GM19025 (cell line): ENCODE data around the gene ARL4C.
"Not testable (repeated sequence)": the region's sequence is repeated elsewhere in the genome, so short reads cannot be mapped to it uniquely, and the experiment has no call there.

Experiments used
- ATAC-seq: cut with Tn5 transposase; IDR thresholded peaks from one replicate; pipeline ENCODE4 v1.9.1; 2021; ENCODE audit warnings: mild to moderate bottlenecking, low read depth, moderate library complexity; ENCODE audit not compliant: unreplicated experiment

Gene ARL4C

DNA sequence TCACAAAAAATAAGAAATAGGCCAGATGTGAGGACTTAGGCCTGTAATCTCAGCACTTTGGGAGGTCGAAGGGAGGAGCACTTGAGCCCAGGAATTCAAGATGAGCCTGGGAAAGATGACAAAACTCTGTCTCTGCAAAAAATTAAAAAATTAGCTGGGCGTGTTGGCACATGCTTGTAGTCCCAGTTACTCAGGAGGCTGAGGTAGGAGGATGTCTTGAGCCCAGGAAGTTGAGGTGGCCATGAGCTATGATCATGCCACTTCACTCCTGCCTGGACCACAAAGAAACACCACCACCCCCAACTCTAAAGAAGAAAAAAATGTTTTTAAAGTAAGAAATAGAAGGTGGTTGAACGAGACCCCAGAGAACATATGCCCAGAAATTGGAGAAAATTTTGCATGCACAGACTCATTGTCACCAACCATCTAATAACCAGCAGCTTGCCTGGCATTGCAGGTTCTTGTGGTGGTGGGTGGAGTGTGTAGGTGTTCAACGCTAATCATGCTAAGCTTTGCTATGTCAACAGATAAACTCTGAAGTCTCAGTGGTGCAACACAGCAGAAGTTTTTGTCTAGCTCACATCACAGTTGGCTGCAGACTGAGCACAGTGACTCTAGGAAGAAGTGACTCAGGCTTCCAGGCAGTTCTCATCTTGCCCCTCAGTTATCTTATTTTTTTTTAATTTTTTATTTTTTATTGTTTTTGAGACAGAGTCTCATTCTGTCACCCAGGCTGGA, 18.6 kb downstream of the ARL4C start:
- ATAC-seq = no peak

DNA sequence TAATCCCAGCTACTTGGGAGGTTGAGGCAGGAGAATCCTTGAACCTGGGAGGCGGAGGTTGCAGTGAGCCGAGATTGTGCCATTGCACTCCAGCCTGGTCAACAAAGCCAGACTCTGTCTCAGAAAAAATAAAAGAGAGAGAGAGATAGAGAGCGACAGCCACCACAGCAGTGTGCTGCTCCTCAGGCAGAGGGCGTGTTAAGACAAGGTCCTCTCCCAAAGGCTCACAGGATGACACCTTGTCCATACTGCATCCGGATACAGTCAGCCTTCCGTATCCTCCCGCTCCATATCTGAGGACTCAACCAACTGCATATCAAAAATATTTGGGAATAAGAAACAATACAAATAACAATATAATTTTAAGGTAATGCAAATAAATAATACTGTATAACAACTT, 20.1 kb downstream of the ARL4C start:
- ATAC-seq = no peak

DNA sequence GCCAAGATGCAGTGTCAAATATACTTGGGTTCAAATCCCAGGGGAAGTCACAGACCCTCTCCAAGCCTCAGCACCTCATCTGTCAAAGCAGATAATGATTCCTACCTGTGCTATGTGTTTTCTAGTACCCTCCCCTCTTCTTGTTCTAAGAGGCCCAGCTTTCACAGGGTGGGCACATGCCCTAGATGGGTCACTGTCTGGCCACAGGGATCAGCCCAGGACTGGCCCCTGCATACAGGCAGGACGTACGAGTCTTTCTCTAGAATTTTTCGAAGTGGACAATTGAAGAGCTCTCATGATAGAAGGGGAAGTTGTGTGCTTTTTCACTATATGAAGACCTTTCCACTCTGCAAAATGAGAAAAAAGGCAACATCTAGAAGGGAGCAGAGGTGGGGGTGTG, 22.2 kb downstream of the ARL4C start:
- no peak for ATAC-seq

DNA sequence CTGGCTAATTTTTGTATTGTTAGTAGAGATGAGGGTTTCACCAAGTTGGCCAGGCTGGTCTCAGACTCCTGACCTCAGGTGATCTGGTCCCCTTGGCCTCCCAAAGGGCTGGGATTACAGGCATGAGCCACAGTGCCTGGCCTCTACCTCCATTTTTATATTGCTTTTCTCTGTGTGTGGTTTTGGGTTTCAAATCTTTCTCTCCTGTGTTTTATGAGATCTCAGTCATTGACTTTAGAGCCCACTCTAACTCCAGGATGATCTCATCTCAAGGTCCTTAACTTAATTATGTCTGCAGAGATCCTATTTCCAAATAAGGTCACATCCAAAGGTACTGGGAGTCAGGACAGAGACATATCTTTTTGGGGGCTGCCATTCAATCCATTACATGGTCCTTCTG, 24.7 kb downstream of the ARL4C start:
- ATAC-seq = no peak

DNA sequence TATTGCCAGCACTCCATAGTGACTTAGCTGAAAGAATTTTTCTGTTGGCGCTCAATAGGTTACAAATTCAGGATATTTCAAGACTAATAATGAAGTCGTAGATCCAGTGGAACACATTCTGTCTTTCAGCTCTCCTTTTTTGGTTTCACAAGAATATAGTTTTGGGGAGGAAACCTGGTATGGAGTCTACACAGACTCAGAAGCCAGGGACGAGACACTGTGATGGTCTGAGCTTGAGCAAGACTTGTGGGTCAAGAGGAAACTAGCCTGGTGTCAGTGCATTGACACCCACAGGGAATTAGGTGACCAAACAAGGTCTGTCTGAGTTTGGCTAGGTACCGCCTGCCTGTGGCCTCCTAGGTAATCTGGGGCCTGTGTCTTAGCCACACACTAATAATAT, 26.9 kb downstream of the ARL4C start:
- ATAC-seq = no peak

DNA sequence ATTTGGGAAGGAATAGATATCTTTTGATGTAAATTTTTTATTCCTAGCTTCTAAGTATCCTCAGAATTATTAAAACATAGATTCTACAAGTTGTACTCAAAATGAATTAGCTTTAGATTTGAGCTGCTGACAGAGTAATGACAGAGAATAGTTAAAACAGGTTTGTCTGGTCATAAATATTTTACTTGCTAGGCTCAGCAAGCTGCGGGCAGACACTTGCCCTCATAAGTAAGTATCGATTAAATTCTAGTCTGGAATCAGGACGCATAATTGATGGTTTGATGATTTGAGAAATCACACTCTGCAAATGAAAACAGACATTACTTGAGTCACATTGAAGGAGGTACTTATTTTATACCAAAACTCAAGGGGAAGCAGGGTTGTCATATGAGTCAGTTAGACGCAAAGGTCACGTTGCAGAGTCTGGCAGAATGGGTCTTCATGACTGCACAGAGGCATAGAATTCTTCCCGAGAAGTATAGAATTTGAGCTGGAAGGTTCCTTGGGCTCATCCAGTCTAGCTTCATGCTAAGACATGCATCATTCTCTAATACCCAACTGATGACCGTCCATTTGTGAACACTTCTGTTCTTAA, 27.5 kb downstream of the ARL4C start:
- no peak for ATAC-seq

DNA sequence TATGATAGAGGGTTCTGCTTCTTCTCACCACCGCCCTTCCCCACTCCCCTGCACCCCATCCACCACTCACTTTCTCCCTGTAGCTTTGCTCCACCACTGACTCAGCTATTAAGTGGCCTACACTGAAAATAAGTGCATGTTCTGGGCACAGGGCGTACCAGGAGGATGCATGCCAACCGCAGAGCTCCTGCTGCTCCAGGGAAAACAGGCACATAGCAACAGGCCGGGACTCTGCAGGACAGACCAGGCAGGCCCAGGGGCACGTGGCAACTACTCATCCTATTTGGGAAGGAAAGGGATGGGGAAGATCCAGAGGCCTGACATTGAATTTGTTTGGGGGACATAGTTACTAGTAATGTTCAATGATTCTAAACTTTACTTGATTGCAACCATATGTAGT, 28.4 kb downstream of the ARL4C start:
- ATAC-seq = no peak

DNA sequence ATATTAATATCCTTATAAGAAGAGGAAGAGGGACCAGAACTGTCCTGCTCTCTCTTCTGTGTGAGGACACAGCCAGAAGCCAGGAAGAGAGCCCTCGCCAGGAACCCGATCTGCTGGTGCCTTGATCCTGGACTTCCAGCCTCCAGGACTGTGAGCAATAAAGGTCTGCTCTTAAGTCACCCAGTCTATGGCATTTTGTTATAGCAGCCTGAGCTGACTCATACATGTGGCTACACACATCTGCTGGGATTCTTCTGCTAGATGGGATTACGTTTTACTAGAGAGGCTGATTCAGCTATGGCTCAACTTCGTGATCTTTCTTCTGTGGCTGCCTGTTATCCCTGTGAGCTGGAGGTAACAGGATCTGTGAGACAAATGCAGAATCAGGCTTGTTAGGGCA, 29.6 kb downstream of the ARL4C start:
- ATAC-seq = no peak

DNA sequence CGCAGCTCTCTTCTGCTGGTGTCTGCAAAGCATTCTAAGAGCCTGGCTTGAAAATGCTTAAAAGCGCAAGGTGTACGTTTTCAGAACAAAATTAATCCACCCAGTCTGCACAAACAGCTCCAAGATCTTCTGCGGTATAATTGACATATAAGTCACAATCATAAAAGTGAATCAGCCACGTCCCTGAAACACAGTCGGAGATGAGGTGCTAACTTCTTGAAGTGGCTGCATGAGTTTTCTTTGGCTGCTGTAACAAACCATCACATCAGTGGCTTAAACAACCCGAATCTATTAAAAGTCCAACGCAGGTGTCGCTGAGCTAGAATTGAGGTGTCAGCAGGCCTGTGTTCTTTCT, 32.6 kb downstream of the ARL4C start:
- ATAC-seq = no peak

DNA sequence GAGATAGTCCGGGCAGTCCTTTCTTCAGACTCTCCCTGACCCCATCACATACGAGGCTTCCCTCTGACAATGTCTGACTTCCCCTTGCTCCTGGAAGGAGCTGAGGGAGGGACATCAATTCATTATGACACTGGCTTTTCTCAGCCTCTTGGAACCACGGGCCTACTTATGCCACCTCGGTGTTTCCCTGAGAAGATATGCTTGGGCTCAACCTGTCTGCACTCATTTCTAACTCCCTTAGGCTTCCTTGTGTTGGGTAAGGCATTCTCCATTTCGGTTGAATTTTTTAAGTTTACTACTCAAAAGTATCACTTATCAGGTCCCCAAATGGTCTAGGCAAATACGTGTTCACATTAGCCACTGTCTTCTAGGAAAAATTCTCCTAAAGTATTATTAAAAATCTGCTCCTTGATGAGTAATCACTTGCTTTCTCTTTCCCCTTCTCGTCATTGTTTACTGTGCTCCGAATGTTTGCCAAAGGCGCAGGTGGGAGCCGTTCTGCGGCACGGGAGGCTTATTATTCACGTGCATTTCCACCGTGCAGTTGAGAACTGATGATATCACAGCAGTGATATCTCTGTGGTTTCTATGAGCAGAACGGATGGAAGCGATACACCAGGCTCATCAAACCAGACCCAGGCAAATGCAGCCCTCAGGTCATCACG, 33.1 kb downstream of the ARL4C start:
- no peak for ATAC-seq

DNA sequence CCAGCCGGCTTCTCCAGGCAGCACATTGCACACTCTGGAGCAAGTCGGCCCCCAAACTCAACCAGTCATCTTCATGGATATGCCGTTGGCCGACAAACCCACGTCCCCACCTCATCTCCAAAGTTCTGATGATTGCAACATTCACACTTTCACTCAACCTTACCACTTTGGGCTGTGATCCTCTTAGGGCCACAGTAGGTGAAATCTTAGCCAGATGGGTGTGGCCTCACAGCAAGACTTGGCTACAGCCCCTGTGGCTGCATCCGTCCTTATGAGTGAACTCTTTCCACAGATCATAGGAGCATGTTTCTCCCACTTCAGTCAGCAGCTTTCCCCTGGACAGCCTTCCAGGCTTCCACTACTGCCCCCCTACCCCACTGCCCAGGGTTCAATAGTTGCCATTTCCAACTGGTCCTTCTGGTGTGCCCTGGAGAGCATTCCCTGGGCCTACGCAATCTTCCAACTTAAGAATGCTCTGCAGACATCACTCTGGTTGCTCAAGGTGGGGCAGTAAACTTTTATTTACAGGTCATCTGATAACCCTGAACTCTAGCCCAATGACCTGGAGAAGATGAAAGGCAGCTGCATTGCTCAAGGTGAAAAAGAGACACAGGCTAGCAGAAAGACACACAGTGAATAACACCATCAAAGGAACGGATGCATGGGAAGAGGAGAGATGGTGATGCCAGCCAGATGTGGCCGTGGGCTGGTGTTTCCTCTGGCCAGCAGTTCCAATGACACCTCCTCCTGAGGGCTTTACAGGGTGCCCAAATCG, 34.5 kb downstream of the ARL4C start:
- ATAC-seq = no peak

DNA sequence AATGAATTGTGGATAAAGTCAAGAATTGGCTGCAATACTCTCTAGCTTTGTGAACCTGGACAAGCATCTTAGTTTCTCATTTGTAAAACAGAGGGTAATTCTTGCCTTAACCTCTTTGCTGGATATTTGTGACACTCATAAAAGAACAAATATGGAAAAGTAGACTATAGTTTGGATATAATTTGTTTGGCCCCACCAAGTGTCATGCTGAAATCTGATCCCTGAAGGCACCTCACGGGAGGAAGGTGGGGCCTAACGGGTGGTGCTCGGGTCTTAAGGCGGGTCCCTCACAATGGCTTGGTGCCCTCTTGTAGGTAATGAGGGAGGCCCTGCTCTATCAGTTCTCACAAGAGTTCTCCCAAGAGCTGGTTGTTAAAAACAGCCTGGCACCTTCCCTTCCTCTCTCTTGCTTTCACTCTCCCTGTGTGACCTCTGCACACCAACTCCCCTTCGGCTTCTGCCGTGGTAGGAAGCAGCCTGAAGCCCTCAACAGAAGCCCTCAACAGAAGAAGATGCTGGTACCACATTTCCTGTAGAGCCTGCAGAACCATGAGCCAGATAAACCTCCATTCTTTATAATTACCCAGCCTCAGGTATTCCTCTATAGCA, 37.4 kb downstream of the ARL4C start:
- ATAC-seq = no peak

DNA sequence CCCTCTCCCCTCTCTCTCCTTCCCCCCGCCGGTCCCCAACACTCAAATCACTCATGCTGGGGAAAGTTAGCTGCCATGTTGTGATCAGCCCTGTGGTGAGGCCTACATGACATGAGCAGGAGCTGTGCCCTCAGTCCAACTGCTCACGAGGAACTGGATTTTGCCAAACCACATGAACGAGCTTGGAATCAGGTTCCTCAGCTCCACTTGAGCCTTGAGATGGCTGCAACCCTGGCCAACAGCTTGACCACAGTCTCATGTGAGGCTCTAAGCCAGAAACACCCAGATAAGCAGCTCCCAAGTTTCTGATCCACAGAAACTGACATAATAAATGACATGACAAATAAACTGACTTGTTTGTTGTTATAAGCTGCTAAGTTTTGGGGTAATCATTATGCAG, 38.4 kb downstream of the ARL4C start:
- ATAC-seq = no peak

DNA sequence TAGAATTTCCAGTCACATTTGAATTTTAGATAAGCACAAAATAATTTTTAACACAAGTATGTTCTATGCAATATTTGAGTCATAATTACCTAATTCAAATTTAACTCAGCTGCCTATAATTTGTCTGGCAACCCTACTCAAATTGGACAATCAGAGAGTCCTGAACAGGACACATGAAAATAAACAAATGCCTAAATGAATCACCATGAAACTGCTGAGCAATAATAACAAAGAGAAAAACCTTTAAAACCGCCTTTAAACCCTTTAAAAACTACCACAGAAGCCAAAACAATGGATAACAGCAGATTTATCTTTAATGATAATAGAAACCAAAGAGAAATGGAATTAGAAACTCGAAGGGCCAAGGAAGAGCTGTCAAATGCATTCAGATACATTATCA, 39.5 kb downstream of the ARL4C start:
- no peak for ATAC-seq

DNA sequence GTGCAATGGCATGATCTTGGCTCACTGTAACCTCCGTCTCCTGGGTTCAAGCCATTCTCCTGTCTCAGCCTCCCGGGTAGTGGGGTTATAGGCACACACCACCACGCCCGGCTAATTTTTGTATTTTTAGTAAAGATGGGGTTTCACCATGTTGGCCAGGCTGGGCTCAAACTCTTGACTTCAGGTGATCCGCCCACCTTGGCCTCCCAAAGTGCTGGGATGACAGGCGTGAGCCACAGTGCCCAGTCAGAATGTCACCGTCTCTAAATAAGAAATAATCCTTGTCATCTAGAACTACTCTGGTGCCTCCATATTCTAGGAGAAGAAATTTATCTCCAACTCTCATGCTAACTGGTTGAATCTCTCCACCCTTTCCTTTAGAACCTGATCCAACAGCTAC, 41.6 kb downstream of the ARL4C start:
- ATAC-seq = not testable (repeated sequence)

DNA sequence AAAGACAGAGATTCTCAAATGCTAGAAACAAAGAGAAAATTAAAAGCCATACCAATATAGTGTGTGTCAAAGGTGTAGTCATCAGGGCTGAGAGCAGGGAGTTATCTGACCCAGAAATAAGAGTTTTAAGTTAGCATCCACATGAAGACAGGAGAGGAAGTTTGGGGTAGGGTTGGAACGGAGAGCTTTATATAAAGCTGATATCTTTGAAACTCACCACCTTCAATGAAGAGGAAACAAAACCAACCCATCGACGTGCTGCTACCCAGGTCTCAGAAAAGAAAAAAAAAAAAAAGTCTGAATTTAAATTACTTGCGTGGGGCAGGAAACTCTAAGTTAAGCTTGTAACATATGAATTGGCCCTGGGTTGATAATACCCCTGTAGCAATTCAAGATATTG, 42.4 kb downstream of the ARL4C start:
- ATAC-seq = no peak

DNA sequence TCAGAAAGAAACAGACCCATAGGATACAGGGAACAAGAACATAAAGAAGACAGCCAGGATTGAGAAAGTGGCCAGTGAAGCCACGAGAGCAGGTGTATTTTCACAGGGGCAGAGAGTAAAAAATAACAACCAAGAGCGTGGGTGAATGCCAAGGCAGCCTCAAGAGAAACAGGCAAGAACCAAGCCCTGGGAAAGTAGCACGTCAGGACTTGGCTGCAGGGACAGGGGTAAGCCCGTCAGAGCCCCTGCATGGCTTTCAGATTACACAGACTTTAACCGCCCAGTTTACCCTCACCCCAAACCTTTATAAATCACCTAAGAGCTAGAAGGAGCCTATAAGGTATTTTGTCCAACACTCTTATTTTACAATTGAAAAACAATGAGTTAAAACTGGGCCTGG, 43.7 kb downstream of the ARL4C start:
- no peak for ATAC-seq

DNA sequence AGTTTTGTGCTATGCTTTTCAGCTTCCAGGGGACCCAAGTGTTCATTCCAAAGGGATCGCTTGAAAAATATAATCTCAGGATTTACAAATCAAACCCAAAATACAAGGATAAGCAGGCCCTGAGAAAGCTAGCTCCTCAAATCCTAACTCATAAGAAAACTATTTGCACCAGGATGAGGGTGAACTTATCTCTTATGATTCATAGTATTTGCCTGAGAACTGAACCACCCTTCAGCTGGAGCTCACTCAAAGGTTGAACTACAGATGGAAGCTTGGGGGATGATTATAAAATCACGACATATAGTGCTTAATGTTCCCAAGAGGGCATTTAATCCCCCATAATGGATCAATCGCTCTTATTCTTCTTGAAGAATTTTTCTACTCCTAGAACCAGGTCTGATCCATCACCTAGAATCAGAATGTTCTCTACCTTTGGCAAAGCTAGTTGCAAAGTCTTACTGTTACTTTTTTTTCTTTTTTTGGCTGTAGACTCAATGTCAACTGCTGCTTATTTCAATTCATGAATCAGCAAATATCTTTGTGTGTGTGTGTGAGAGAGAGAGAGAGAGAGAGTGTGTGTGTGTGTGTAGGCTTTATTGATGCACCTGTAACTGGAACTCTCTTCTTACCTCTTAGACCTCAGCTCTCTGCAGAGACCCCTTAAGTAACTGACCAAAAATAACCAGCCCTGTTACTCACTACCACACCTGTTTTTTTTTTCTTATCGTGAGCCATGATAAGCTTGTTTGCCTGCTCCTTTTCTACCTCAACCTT, 44.8 kb downstream of the ARL4C start:
- no peak for ATAC-seq

DNA sequence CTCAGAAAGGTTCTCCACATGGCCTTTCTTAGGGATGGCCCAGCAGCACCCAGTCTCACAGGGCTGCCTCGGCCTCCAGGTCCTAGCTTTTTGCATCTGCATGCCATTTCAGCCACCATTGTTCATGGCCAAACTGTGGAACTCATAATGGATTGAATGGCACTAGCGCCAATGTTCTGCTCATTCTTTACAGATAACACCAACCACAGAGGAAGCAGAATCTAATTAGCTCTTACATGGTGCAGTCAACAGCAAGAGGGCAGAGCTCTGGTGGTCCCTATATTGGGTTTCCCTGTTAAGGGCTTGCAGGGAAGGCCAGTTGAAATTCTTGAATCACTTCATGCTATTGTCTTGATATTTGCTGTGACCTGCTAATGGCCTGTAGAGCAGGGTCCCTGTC, 45.6 kb downstream of the ARL4C start:
- no peak for ATAC-seq

DNA sequence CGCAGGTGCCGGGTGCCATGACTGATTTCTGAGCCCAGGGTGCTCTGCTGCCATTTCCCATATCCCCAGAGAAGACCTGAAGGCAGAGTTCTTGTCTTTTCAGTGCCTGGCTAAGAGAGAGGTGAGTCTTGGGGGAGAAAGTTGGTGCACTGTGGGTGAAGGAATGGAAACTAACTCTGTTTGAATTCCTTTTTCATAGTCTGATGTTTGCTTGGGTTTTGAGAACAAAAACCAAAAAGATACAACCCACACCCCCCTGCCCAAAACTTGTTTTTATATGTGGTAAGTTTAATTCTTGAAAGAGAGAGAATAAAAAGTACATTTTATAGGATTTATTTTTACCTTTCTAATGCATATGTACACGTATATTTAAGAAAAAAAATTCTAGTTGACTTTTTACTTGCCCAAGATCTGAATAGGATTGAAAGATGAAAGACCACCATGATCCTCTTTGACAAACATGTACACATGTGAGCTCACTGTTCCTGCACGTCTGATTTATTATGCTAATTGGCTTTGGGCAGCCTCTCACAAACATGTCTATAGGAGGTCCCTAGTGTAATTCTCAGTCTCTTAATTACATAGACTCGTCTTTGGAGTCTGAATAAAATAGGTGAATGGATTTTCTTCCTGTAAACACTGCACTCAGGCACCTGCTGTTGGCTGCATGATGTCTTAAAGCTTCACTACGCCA, 46.3 kb downstream of the ARL4C start:
- no peak for ATAC-seq
